Pancreas (tissue), 10 donors: ENCODE measurements around the gene KIAA0930. TPM values are rescaled to one million over a fixed set of nuclear protein-coding genes. Genes with fewer than 3 reads are reported as not detected.
"Not testable (repeated sequence)": the region's sequence is repeated elsewhere in the genome, so short reads cannot be mapped to it uniquely, and the experiment has no call there.

ENCODE experiments used
- ATAC-seq, 4 donors: fragments of 200-7000 bp; cut with Tn5 transposase; one replicate each; pipeline versions ENCODE4 v1.8.0 to v1.9.1; 2020; ENCODE audit warnings: mild to moderate bottlenecking in 4 of 4, moderate library complexity in 4 of 4
- DNase-seq, 6 donors: peaks; one replicate each; pipeline ENCODE4 v3.0.0-alpha.2; 2020
- FAIRE-seq: peaks from 2 replicates; lab custom pipeline; 2012; peaks lifted over from hg19 to GRCh38; lab: Jason Lieb, UNC
- H3K27ac ChIP-seq, 4 donors: fragments of 200-600 bp; sonication (generic); 1 replicate in 3 of 4; 2 replicates in 1 of 4; pipeline versions ENCODE4 v1.5.0 to v1.8.0; 2020
- H3K27me3 ChIP-seq, 4 donors: fragments of 200-600 bp; one replicate each; pipeline ENCODE4 v1.8.0; 2021
- H3K36me3 ChIP-seq, 3 donors: fragments of 200-600 bp; sonication (generic) in 1 of 3; one replicate each; pipeline versions ENCODE4 v1.5.0 to v1.8.0; 2020 to 2021
- H3K4me1 ChIP-seq, 3 donors: fragments of 200-600 bp; one replicate each; pipeline ENCODE4 v1.8.0; 2021
- H3K4me3 ChIP-seq, 4 donors: fragments of 200-600 bp; sonication (generic) in 2 of 4; one replicate each; pipeline versions ENCODE4 v1.5.0 to v1.8.0; 2020 to 2021
- H3K9me3 ChIP-seq, 4 donors: fragments of 200-600 bp; one replicate each; pipeline ENCODE4 v1.8.0; 2021
- CTCF ChIP-seq, 4 donors: fragments of 200-600 bp; sonication (generic) in 3 of 4; IDR thresholded peaks; one replicate each; pipeline versions ENCODE4 v1.5.0 to v1.8.0; 2021; ENCODE audit warnings: antibody characterized with exemption in 4 of 4
- WGBS, 2 donors: extraction: QIAGEN DNeasy Blood & Tissue Kit; methylation state at CpG; one replicate each; pipeline ENCODE4 v1.1.7; 2013; 5-methylcytosine and 5-hydroxymethylcytosine counted together
- intact Hi-C, 3 donors: fragments of 100-400 bp; cut with DNase I; formaldehyde crosslinking; loops; one replicate each; pipeline versions ENCODE4 v1.11.1 to v1.14.2; 2022
- polyA plus RNA-seq, 2 donors: library from polyadenylated mRNA; stranded (reverse); fragments of 200-250 nt; gene quantifications; one replicate each; pipeline ENCODE4 v1.2.3, GENCODE V29; 2013
- total RNA-seq, 6 donors: library from RNA; stranded (reverse); fragmentation: NEBNext Ultra II Directional in 4 of 6; extraction: Animal tissue kit (Norgen Biotek cat#: 25700) in 4 of 6; gene quantifications; one replicate each; pipeline versions ENCODE4 v1.2.1 to v1.2.4, GENCODE V29; 2021 to 2023
- donor health status: healthy with polysubstance abuse.
- donor health status: DM: no; HTN: no; CAD: no; lungs with moderate emphysema.
- donor health status: DM: no; HTN: no; CAD: no.
- donor health status: control.
- donor health status: control.
- donor health status: Bipolar disorder and iron deficiency.
- donor health status: DM: yes; HTN: yes; CAD: no.
- donor health status: DM: no; HTN: no; CAD: no.
- donor health status: DM: no; HTN: no; CAD: no.
- donor health status: DM: yes; HTN: yes; CAD: no.

KIAA0930 gene
- total and polyA plus RNA-seq, 8 donors, result 14.6 to 36.8 (median 20.0) TPM

- intact Hi-C loops, result no loop called here
- H3K27ac ChIP-seq, result no peak overlapping the region
- no peaks in the 10 kb centered on the region for H3K36me3 ChIP-seq
- 59 to 69% methylated on average over 3 of the region's 3 CpGs for WGBS, 2 donors
- ATAC-seq (no peak), FAIRE-seq (no peak), DNase-seq (no peak)
- no peaks in the 10 kb centered on the region for H3K9me3 ChIP-seq
- H3K27me3 ChIP-seq, result no peaks in the 10 kb centered on the region
- H3K4me1 ChIP-seq, result peaks cover 0 to 3% (median 0%) of the 10 kb centered on the region in 3 donors
- no peak for TF ChIP-seq CTCF (IDR thresholded peaks at IDR 0.05)
- no peak overlapping the region for H3K4me3 ChIP-seq
Measured at GRCh38 chr22:45281010-45281409, 40.3 kb upstream of the KIAA0930 start.

GRCh38 chr22:45280587-45280980 lies 39.9 kb upstream of the KIAA0930 start:
- no peak for ATAC-seq
- intact Hi-C loops, result no loop called here
- 84 to 98% methylated on average over 3 of the region's 3 CpGs for WGBS, 2 donors
- FAIRE-seq, result no peak
- TF ChIP-seq CTCF (IDR thresholded peaks at IDR 0.05), result no peak
- Histone ChIP-seq H3K27me3 (no peaks in the 10 kb centered on the region), H3K4me3 (no peak overlapping the region), H3K9me3 (no peaks in the 10 kb centered on the region), H3K36me3 (no peaks in the 10 kb centered on the region), H3K27ac (peak overlapping the region in 2 of 4 donors; percentile 10 to 44), H3K4me1 (peaks cover 0 to 3% (median 0%) of the 10 kb centered on the region in 3 donors)
- no peak for DNase-seq

GRCh38 chr22:45278125-45278524 lies 37.4 kb upstream of the KIAA0930 start:
- intact Hi-C loops, result no loop called here
- no peaks in the 10 kb centered on the region for H3K9me3 ChIP-seq
- ATAC-seq (no peak), DNase-seq (no peak), FAIRE-seq (no peak)
- H3K27me3 ChIP-seq, result no peaks in the 10 kb centered on the region
- 61 to 74% methylated on average over 9 of the region's 9 CpGs for WGBS, 2 donors
- no peak for TF ChIP-seq CTCF (IDR thresholded peaks at IDR 0.05)
- H3K4me3 ChIP-seq, result no peak overlapping the region
- H3K36me3 ChIP-seq, result no peaks in the 10 kb centered on the region
- H3K27ac ChIP-seq, result no peak overlapping the region
- H3K4me1 ChIP-seq, result no peaks in the 10 kb centered on the region

- FAIRE-seq, H3K27me3 ChIP-seq, DNase-seq, H3K27ac ChIP-seq, H3K9me3 ChIP-seq, H3K36me3 ChIP-seq, H3K4me3 ChIP-seq, ATAC-seq, H3K4me1 ChIP-seq, intact Hi-C loops: not testable (repeated sequence)
- WGBS, 2 donors, result 61% methylated on average over 7 of the region's 7 CpGs
Measured at GRCh38 chr22:45277720-45278119, 37.0 kb upstream of the KIAA0930 start.

GRCh38 chr22:45276507-45277105 lies 35.9 kb upstream of the KIAA0930 start:
- Histone ChIP-seq H3K4me3 (no peak overlapping the region), H3K9me3 (no peaks in the 10 kb centered on the region), H3K27ac (no peak overlapping the region), H3K27me3 (no peaks in the 10 kb centered on the region), H3K36me3 (no peaks in the 10 kb centered on the region), H3K4me1 (no peaks in the 10 kb centered on the region)
- no peak for TF ChIP-seq CTCF (IDR thresholded peaks at IDR 0.05)
- intact Hi-C loops, result no loop called here
- WGBS, 2 donors, result 76 to 82% methylated on average over 12 of the region's 12 CpGs
- FAIRE-seq (no peak), ATAC-seq (no peak), DNase-seq (no peak)
